LNCAP (cell line): ENCODE results near the gene IL1RAPL2.

ENCODE experiments used
- TF ChIP-seq, protein P1 (sequence below): fragments of 450-650 bp; IDR thresholded peaks from 2 replicates; pipeline ENCODE4 v1.5.1; 2017; ENCODE audit warnings: mild to moderate bottlenecking

The IL1RAPL2 gene

DNA sequence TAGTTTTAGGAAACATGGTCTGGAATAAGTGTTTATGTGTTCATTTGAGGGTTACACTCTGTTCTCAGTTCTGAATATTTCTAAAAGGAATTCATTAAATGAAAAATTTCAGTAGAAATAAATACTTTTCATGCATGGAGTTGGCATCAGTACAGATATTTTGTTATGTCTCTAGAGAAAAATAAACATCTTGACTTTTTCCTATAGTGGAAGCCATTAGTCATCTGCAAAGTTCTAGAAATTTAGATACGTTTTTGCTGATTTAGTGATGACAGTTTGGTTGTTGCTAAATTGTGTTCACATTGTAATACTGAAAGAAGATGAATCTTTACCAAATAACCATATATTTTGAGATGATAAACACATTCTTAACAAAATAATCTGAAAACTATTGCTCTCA is 922.7 kb downstream of the IL1RAPL2 start:
- TF ChIP-seq, protein P1, sequence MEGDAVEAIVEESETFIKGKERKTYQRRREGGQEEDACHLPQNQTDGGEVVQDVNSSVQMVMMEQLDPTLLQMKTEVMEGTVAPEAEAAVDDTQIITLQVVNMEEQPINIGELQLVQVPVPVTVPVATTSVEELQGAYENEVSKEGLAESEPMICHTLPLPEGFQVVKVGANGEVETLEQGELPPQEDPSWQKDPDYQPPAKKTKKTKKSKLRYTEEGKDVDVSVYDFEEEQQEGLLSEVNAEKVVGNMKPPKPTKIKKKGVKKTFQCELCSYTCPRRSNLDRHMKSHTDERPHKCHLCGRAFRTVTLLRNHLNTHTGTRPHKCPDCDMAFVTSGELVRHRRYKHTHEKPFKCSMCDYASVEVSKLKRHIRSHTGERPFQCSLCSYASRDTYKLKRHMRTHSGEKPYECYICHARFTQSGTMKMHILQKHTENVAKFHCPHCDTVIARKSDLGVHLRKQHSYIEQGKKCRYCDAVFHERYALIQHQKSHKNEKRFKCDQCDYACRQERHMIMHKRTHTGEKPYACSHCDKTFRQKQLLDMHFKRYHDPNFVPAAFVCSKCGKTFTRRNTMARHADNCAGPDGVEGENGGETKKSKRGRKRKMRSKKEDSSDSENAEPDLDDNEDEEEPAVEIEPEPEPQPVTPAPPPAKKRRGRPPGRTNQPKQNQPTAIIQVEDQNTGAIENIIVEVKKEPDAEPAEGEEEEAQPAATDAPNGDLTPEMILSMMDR, result no peak

DNA sequence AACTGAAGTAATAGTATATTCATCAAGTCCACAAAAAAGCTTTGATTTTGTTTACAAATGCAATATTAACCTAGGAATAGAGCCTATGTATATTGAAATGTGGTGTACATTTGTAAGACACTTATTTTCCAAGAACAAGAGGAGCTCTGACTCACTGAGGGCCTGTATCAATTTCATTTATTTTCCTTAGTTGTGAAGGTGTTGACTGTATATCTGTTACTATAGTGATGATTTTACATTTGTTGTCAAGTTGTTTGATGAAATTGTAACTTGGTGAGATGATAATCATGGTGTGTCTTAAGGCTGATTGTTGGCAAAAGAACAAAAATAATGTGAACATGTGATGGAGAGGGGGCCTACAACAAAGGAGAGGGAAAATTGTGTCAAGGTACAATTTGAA is 929.4 kb downstream of the IL1RAPL2 start:
- TF ChIP-seq, protein P1, result no peak

DNA sequence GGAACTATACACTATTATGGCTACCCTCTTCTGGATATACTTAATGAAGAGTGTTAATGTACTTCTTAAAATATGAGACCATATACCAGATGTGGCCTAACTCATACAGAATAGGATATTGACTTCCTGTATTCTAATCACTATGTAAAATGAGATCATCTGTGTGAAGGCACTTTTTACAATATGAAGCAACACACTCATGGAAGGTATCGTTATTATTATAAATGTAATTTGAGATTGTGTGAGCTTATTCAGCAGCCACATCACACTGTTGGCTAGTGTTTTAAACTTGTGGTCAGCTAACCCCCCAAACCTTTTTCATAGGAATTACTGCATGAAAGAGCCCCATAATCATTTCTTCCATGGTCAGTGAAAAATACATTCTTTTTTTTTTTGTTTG is 936.3 kb downstream of the IL1RAPL2 start:
- TF ChIP-seq, protein P1, result no peak

DNA sequence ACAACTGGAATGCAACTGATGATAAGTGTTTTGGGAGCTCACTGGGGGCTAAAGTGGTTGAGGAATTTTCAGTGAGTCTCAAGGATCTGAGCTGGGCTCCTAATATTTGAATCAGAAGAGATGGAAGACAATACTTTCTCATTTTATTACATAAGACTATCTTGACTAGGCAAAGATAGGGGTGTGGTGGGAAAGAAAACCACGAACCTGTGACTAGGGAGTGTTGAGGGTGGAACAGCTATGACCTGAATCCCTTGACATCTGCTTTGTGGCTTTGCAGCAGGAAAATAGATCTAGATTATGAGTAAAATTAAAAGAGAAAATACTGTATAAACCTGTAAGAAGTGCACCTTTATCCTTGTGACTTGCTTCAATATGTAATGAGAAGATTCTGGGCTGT is 949.6 kb downstream of the IL1RAPL2 start:
- TF ChIP-seq, protein P1, result no peak

DNA sequence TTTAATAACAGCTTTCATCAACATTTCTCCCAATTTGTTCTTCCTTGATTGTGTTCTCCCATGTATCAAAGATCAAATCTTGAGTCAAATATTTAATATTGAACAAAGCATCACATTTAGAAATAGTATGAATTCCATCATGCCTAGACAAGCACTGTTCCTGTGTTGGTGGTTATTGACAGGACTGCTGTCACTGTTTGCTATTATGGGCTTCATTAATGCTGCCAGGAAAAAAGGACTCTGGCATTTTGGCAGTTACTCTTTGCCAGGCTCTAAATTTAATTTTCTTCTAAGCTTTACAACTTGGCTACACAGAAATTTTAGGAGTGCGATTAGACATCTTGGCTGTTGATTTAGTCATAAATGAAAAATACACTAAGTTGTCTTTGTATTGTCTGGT is 960.4 kb downstream of the IL1RAPL2 start:
- TF ChIP-seq, protein P1, result no peak

DNA sequence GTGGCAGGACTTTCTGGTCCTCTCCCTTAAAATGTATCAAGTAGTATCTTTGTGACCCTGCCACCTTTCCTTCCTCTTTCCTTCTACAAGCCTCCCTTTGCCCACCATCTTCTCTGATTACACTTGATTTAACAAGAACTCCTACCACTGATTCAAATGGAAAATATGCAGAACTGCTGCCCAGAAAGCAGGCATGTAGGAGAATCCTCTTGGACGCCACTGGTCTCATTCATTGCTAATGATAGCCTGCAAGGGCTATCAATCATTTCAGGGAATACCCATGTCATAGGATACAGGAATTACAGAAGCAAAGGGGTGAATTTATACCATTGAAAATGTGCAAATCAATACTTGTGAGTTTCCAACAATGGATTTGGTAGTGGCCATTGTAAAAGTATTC is 961.8 kb downstream of the IL1RAPL2 start:
- TF ChIP-seq, protein P1, result no peak

DNA sequence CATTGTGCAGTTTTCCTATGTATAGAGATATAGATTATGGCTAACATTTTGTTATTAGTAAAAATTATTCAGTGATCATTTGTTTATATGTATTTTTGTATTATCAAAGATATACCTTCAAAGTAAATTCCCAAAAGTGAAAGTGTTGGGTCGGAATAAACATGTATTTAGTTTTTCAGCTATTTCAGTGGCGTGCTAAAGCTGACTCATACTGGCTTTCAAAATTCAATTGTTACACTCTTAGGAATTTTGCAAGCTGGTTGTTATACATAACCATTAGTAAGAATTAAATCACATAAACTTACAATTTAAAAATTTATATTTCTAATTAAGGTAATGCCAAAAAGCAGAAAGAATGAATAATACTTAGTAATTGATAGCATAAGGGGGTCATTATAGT is 968.0 kb downstream of the IL1RAPL2 start:
- TF ChIP-seq, protein P1, result no peak

DNA sequence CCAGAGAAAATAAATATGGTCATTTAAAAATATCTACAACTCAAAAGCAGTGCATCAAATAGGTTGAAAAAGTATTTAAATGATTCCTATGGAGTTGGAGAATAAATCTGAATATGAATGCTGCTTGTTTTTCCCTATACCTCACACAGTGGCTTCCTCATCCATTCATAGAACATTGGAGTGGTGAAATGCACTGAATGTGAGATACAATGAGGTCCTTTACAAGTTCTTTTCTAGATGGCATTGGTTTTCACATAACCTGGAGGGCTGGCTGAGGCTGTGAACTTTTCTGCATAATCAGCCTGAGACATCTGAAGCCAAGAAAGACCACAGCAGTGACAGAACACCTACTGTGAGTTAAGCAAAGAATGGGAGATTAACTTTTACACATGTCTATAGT is 977.3 kb downstream of the IL1RAPL2 start:
- TF ChIP-seq, protein P1, result no peak
